WTC11 (cell line): ENCODE results near the gene COL5A2.

ENCODE experiments used
- ATF1 ChIP-seq: sonication (generic); formaldehyde crosslinking; IDR thresholded peaks from 2 replicates; pipeline ENCODE4 v1.8.1; 2023; ENCODE audit warnings: mild to moderate bottlenecking, moderate library complexity, missing genetic modification reagents
- CREB1 ChIP-seq: sonication (generic); formaldehyde crosslinking; IDR thresholded peaks from 2 replicates; pipeline ENCODE4 v1.8.0; 2023; ENCODE audit warnings: mild to moderate bottlenecking, missing genetic modification reagents
- NFYB ChIP-seq: sonication (generic); formaldehyde crosslinking; conservative IDR thresholded peaks from 2 replicates; pipeline ENCODE4 v1.8.0; 2022; ENCODE audit warnings: low read depth, missing genetic modification reagents
- RORB ChIP-seq: fragments of 250-450 bp; sonication (Bioruptor Pico); IDR thresholded peaks from 2 replicates; pipeline ENCODE4 v1.9.0; 2021; ENCODE audit warnings: mild to moderate bottlenecking
- SMAD3 ChIP-seq: sonication (generic); formaldehyde crosslinking; IDR thresholded peaks from 2 replicates; pipeline ENCODE4 v1.8.0; 2022; ENCODE audit warnings: missing genetic modification reagents, mild to moderate bottlenecking, borderline replicate concordance
- ZBTB21 ChIP-seq: sonication (generic); formaldehyde crosslinking; IDR thresholded peaks from 2 replicates; pipeline ENCODE4 v1.8.1; 2023; ENCODE audit warnings: mild to moderate bottlenecking, missing genetic modification reagents, borderline replicate concordance
- ZNF121 ChIP-seq: sonication (generic); formaldehyde crosslinking; IDR thresholded peaks from 2 replicates; pipeline ENCODE4 v1.8.0; 2023; ENCODE audit warnings: missing genetic modification reagents
- TF ChIP-seq, protein P1 (sequence below): fragments of 200-600 bp; IDR thresholded peaks from 2 replicates; pipeline ENCODE4 v1.8.0; 2022; ENCODE audit warnings: antibody characterized with exemption
- TF ChIP-seq, protein P2 (sequence below): sonication (generic); formaldehyde crosslinking; IDR thresholded peaks from 2 replicates; pipeline ENCODE4 v1.8.0; 2022; ENCODE audit warnings: mild to moderate bottlenecking, missing genetic modification reagents
- TF ChIP-seq, protein P3 (sequence below): sonication (generic); formaldehyde crosslinking; IDR thresholded peaks from 2 replicates; pipeline ENCODE4 v1.8.1; 2023; ENCODE audit warnings: mild to moderate bottlenecking, missing genetic modification reagents, moderate library complexity
- TF ChIP-seq, protein P4 (sequence below): sonication (generic); formaldehyde crosslinking; IDR thresholded peaks from 2 replicates; pipeline ENCODE4 v1.8.1; 2022; ENCODE audit warnings: mild to moderate bottlenecking, missing genetic modification reagents, moderate library complexity, borderline replicate concordance
- TF ChIP-seq, protein P5 (sequence below): sonication (generic); formaldehyde crosslinking; IDR thresholded peaks from 2 replicates; pipeline ENCODE4 v1.8.1; 2023; ENCODE audit warnings: mild to moderate bottlenecking, missing genetic modification reagents

DNA sequence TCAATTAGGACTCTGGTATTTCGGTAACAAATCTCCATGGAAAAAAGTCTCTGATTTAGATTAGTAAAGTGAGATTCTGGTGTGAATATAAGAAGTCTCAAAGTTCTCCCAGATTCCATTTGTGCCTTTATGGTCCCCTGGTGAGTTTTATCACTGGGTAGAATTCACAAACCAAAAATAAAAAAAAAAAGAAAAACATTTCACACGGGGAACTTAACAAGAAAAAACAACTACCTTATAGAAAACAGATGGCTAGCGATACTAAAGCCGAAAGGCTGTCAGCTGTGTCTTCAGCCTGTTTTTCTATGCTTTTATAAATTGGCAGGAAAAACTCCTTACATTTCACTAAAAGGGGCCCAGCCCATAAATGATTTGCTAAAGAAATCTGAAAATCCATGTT is 50.6 kb downstream of the COL5A2 start:
- TF ChIP-seq, protein P1, sequence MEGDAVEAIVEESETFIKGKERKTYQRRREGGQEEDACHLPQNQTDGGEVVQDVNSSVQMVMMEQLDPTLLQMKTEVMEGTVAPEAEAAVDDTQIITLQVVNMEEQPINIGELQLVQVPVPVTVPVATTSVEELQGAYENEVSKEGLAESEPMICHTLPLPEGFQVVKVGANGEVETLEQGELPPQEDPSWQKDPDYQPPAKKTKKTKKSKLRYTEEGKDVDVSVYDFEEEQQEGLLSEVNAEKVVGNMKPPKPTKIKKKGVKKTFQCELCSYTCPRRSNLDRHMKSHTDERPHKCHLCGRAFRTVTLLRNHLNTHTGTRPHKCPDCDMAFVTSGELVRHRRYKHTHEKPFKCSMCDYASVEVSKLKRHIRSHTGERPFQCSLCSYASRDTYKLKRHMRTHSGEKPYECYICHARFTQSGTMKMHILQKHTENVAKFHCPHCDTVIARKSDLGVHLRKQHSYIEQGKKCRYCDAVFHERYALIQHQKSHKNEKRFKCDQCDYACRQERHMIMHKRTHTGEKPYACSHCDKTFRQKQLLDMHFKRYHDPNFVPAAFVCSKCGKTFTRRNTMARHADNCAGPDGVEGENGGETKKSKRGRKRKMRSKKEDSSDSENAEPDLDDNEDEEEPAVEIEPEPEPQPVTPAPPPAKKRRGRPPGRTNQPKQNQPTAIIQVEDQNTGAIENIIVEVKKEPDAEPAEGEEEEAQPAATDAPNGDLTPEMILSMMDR: no peak
- TF ChIP-seq ATF1 (CRISPR knock-in tag): no peak
- TF ChIP-seq, protein P2, sequence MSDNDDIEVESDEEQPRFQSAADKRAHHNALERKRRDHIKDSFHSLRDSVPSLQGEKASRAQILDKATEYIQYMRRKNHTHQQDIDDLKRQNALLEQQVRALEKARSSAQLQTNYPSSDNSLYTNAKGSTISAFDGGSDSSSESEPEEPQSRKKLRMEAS (CRISPR knock-in tag): no peak
- TF ChIP-seq, protein P3, sequence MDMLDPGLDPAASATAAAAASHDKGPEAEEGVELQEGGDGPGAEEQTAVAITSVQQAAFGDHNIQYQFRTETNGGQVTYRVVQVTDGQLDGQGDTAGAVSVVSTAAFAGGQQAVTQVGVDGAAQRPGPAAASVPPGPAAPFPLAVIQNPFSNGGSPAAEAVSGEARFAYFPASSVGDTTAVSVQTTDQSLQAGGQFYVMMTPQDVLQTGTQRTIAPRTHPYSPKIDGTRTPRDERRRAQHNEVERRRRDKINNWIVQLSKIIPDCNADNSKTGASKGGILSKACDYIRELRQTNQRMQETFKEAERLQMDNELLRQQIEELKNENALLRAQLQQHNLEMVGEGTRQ (CRISPR knock-in tag): no peak
- no peak for TF ChIP-seq SMAD3 (CRISPR knock-in tag)
- TF ChIP-seq CREB1 (CRISPR knock-in tag): no peak
- no peak for TF ChIP-seq ZBTB21 (CRISPR knock-in tag)
- no peak for TF ChIP-seq RORB
- TF ChIP-seq, protein P4, sequence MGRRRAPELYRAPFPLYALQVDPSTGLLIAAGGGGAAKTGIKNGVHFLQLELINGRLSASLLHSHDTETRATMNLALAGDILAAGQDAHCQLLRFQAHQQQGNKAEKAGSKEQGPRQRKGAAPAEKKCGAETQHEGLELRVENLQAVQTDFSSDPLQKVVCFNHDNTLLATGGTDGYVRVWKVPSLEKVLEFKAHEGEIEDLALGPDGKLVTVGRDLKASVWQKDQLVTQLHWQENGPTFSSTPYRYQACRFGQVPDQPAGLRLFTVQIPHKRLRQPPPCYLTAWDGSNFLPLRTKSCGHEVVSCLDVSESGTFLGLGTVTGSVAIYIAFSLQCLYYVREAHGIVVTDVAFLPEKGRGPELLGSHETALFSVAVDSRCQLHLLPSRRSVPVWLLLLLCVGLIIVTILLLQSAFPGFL: no peak
- no peak for TF ChIP-seq ZNF121
- no peak for TF ChIP-seq NFYB (CRISPR knock-in tag)
- TF ChIP-seq, protein P5, sequence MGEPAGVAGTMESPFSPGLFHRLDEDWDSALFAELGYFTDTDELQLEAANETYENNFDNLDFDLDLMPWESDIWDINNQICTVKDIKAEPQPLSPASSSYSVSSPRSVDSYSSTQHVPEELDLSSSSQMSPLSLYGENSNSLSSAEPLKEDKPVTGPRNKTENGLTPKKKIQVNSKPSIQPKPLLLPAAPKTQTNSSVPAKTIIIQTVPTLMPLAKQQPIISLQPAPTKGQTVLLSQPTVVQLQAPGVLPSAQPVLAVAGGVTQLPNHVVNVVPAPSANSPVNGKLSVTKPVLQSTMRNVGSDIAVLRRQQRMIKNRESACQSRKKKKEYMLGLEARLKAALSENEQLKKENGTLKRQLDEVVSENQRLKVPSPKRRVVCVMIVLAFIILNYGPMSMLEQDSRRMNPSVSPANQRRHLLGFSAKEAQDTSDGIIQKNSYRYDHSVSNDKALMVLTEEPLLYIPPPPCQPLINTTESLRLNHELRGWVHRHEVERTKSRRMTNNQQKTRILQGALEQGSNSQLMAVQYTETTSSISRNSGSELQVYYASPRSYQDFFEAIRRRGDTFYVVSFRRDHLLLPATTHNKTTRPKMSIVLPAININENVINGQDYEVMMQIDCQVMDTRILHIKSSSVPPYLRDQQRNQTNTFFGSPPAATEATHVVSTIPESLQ (CRISPR knock-in tag): no peak
